Measurements from ENCODE around the gene SUFU.

The SUFU gene

GRCh38 chr10:102485093-102485784 lies 18.5 kb upstream of the SUFU start:
- Histone ChIP-seq H3K36me3 (peaks cover 98% of the 10 kb centered on the region), H3K4me3 (ENCODE audit: low read depth in 1 of 2, low read length in 1 of 2) (no peak overlapping the region), H3K27ac (no peak overlapping the region), H3K4me1 (ENCODE audit: control insufficient read depth in 1 of 2, insufficient read depth in 1 of 2, low read depth in 1 of 2, low read length in 1 of 2) (no peaks in the 10 kb centered on the region), H3K27me3 (no peaks in the 10 kb centered on the region), H3K9me3 (no peaks in the 10 kb centered on the region)
- TF ChIP-seq CTCF (IDR thresholded peaks at IDR 0.05): no peak

GRCh38 chr10:102491136-102491535 lies 12.6 kb upstream of the SUFU start:
- no peak overlapping the region for H3K27ac ChIP-seq
- H3K9me3 ChIP-seq: no peaks in the 10 kb centered on the region
- H3K27me3 ChIP-seq: no peaks in the 10 kb centered on the region
- H3K4me3 ChIP-seq (ENCODE audit: low read depth in 1 of 2, low read length in 1 of 2): no peak overlapping the region
- peaks cover 51% of the 10 kb centered on the region for H3K36me3 ChIP-seq
- H3K4me1 ChIP-seq (ENCODE audit: control insufficient read depth in 1 of 2, insufficient read depth in 1 of 2, low read depth in 1 of 2, low read length in 1 of 2): no peaks in the 10 kb centered on the region
- no peak for TF ChIP-seq CTCF (IDR thresholded peaks at IDR 0.05)

- peaks cover 38% of the 10 kb centered on the region for H3K36me3 ChIP-seq
- H3K9me3 ChIP-seq: no peaks in the 10 kb centered on the region
- TF ChIP-seq CTCF (IDR thresholded peaks at IDR 0.05): no peak
- H3K27ac ChIP-seq: no peak overlapping the region
- no peaks in the 10 kb centered on the region for H3K27me3 ChIP-seq
- H3K4me1 ChIP-seq (ENCODE audit: control insufficient read depth in 1 of 2, insufficient read depth in 1 of 2, low read depth in 1 of 2, low read length in 1 of 2): no peaks in the 10 kb centered on the region
- no peak overlapping the region for H3K4me3 ChIP-seq (ENCODE audit: low read depth in 1 of 2, low read length in 1 of 2)
Observed at GRCh38 chr10:102492344-102492939, 11.3 kb upstream of the SUFU start.

- Histone ChIP-seq H3K36me3 (peaks cover 33% of the 10 kb centered on the region), H3K4me3 (ENCODE audit: low read depth in 1 of 2, low read length in 1 of 2) (no peak overlapping the region), H3K4me1 (ENCODE audit: control insufficient read depth in 1 of 2, insufficient read depth in 1 of 2, low read depth in 1 of 2, low read length in 1 of 2) (no peaks in the 10 kb centered on the region), H3K27me3 (no peaks in the 10 kb centered on the region), H3K9me3 (no peaks in the 10 kb centered on the region), H3K27ac (no peak overlapping the region)
- TF ChIP-seq CTCF (IDR thresholded peaks at IDR 0.05): no peak
Observed at GRCh38 chr10:102492983-102493382, 10.8 kb upstream of the SUFU start.

- Histone ChIP-seq H3K9me3 (no peaks in the 10 kb centered on the region), H3K4me3 (ENCODE audit: low read depth in 1 of 2, low read length in 1 of 2) (no peak overlapping the region), H3K27me3 (no peaks in the 10 kb centered on the region), H3K27ac (no peak overlapping the region), H3K36me3 (peaks cover 25% of the 10 kb centered on the region), H3K4me1 (ENCODE audit: control insufficient read depth in 1 of 2, insufficient read depth in 1 of 2, low read depth in 1 of 2, low read length in 1 of 2) (peaks cover under 1 to 1% of the 10 kb centered on the region in 2 experiments)
- TF ChIP-seq CTCF (IDR thresholded peaks at IDR 0.05): no peak
Observed at GRCh38 chr10:102493771-102494170, 10.0 kb upstream of the SUFU start.
